Fibroblast of lung (primary cell): ENCODE measurements around the gene STON2. TPM values are rescaled to one million over a fixed set of nuclear protein-coding genes. Genes with fewer than 3 reads are reported as not detected.
"Not testable (repeated sequence)": the region's sequence is repeated elsewhere in the genome, so short reads cannot be mapped to it uniquely, and the experiment has no call there.

ENCODE experiments used
- DNase-seq, 2 donors: peaks; one replicate each; pipeline versions ENCODE4 v3.0.0 to v3.0.0-alpha.2; 2010; ENCODE audit warnings: low read depth in 2 of 2
- H2AFZ ChIP-seq: 2 replicates; pipeline ENCODE4 v1.5.1; 2012; ENCODE audit warnings: low read length, control low read depth, inconsistent platforms
- H3K27ac ChIP-seq: 2 replicates; pipeline ENCODE4 v1.5.1; 2011; ENCODE audit warnings: low read length, control low read depth; ENCODE audit not compliant: insufficient read depth
- H3K27me3 ChIP-seq: 2 replicates; pipeline ENCODE4 v1.5.1; 2011; ENCODE audit warnings: mild to moderate bottlenecking, low read length; ENCODE audit not compliant: control insufficient read depth, insufficient read depth
- H3K36me3 ChIP-seq: 2 replicates; pipeline ENCODE4 v1.5.1; 2011; ENCODE audit warnings: low read length; ENCODE audit not compliant: control insufficient read depth, insufficient read depth
- H3K4me1 ChIP-seq: 2 replicates; pipeline ENCODE4 v1.5.1; 2011; ENCODE audit warnings: low read length; ENCODE audit not compliant: control insufficient read depth, insufficient read depth; ENCODE audit errors: extremely low read depth
- H3K4me2 ChIP-seq: 2 replicates; pipeline ENCODE4 v1.5.1; 2011; ENCODE audit warnings: low read length, control low read depth; ENCODE audit not compliant: insufficient read depth; ENCODE audit errors: extremely low read depth
- H3K4me3 ChIP-seq, 4 experiments: fragments of 200-600 bp in 1 of 4; sonication (generic) in 1 of 4; replicated peaks in 1 of 4; 2 replicates each; pipeline ENCODE4 v1.5.1; 2011 to 2016; ENCODE audit warnings: low read length in 4 of 4, low read depth in 3 of 4, mild to moderate bottlenecking in 3 of 4, control low read depth in 2 of 4, inconsistent platforms in 1 of 4, mixed read lengths in 1 of 4; ENCODE audit not compliant: insufficient read depth in 1 of 4; ENCODE audit errors: control extremely low read depth in 1 of 4
- H3K79me2 ChIP-seq: 2 replicates; pipeline ENCODE4 v1.5.1; 2012; ENCODE audit warnings: mild to moderate bottlenecking, low read length, inconsistent platforms; ENCODE audit not compliant: control insufficient read depth, insufficient read depth
- H3K9ac ChIP-seq: 2 replicates; pipeline ENCODE4 v1.5.1; 2011; ENCODE audit warnings: mild to moderate bottlenecking, low read length, control low read depth; ENCODE audit not compliant: insufficient read depth
- H3K9me3 ChIP-seq: 2 replicates; pipeline ENCODE4 v1.5.1; 2012; ENCODE audit warnings: low read depth, low read length; ENCODE audit not compliant: control insufficient read depth, insufficient read depth
- H4K20me1 ChIP-seq: 2 replicates; pipeline ENCODE4 v1.5.1; 2011; ENCODE audit warnings: low read length; ENCODE audit not compliant: control insufficient read depth, insufficient read depth; ENCODE audit errors: extremely low read depth
- EZH2 ChIP-seq: IDR thresholded peaks from 2 replicates; pipeline ENCODE4 v1.5.1; 2012; ENCODE audit warnings: low read length, control low read depth, mild to moderate bottlenecking; ENCODE audit errors: missing control alignments
- polyA plus RNA-seq, 2 donors: library from polyadenylated mRNA; depleted of rRNA in 1 of 2; stranded (reverse) in 1 of 2; unstranded in 1 of 2; fragments of >200 nt; gene quantifications; 2 replicates each; pipeline ENCODE4 v1.2.1, GENCODE V29; 2011 to 2012; ENCODE audit warnings: missing spikeins in 1 of 2
- total RNA-seq: library from RNA; depleted of rRNA; stranded (reverse); fragments of >200 nt; gene quantifications from 2 replicates; pipeline ENCODE4 v1.2.1, GENCODE V29; 2014
- TF ChIP-seq, protein P1 (sequence below), 2 donors: IDR thresholded peaks in 1 of 2; conservative IDR thresholded peaks in 1 of 2; 1 replicate in 1 of 2; 2 replicates in 1 of 2; pipeline ENCODE4 v1.5.1; 2011 to 2012; ENCODE audit warnings: low read length in 2 of 2, control low read depth in 1 of 2, inconsistent platforms in 1 of 2, low read depth in 1 of 2, mild to moderate bottlenecking in 1 of 2

Gene STON2
- total and polyA plus RNA-seq, 2 donors (not counting 1 experiment from before 2014, with no cell fraction given), result 1.5 to 52.5 TPM

DNA sequence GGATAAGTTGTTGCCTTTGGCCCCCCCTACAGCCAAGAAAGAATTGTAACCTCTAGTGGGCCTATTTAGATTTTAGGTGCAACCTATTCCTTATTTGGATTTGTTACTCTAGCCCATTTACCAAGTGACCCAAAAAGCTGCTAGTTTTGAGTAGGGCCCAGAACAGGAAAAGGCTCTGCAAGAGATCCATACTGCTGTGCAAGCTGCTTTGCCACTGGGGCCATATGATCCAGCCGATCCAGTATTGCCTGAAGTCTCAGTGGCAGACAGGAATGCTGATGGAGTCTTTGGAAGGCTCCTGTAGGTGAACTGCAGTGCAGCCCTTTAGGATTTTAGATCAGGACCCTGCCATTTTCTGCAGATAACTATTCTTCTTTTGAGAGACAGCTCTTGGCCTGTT is 166.5 kb downstream of the STON2 start:
- no peak for DNase-seq
- Histone ChIP-seq H3K27me3 (no peaks in the 10 kb centered on the region), H3K79me2 (no peaks in the 10 kb centered on the region), H3K9me3 (no peaks in the 10 kb centered on the region), H3K36me3 (no peaks in the 10 kb centered on the region), H3K27ac (no peak overlapping the region), H3K4me3 (no peak overlapping the region), H3K4me1 (no peaks in the 10 kb centered on the region), H2AFZ (no peak overlapping the region), H3K9ac (no peak overlapping the region), H3K4me2 (no peak overlapping the region), H4K20me1 (no peaks in the 10 kb centered on the region)
- no peak for TF ChIP-seq EZH2
- TF ChIP-seq, protein P1, sequence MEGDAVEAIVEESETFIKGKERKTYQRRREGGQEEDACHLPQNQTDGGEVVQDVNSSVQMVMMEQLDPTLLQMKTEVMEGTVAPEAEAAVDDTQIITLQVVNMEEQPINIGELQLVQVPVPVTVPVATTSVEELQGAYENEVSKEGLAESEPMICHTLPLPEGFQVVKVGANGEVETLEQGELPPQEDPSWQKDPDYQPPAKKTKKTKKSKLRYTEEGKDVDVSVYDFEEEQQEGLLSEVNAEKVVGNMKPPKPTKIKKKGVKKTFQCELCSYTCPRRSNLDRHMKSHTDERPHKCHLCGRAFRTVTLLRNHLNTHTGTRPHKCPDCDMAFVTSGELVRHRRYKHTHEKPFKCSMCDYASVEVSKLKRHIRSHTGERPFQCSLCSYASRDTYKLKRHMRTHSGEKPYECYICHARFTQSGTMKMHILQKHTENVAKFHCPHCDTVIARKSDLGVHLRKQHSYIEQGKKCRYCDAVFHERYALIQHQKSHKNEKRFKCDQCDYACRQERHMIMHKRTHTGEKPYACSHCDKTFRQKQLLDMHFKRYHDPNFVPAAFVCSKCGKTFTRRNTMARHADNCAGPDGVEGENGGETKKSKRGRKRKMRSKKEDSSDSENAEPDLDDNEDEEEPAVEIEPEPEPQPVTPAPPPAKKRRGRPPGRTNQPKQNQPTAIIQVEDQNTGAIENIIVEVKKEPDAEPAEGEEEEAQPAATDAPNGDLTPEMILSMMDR (conservative IDR thresholded peaks at IDR 0.05 in 1 of 2, IDR thresholded peaks at IDR 0.05 in 1 of 2; ENCODE audit: low read depth in 1 of 2, low read length in 2 of 2), result no peak

DNA sequence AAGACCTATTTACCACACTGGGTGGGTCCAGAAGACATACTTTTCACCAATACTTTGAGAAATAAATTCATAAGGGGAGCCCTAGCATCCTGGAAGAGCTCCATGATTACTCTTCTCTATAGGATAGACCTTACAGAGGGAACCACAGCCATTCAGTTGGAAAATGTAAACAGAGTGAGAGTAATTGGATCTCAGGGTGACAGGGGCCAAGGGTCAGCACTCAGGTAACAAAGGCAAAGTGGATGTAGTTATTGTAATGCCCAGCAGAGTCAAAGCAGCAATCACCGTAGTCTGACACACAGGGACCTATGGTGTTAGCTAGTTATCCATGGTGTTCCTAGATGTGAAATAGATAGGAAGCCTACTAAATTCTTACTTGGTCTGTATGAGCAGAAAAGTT is 168.6 kb downstream of the STON2 start:
- no peak for TF ChIP-seq EZH2
- TF ChIP-seq, protein P1 (conservative IDR thresholded peaks at IDR 0.05 in 1 of 2, IDR thresholded peaks at IDR 0.05 in 1 of 2; ENCODE audit: low read depth in 1 of 2, low read length in 2 of 2), result no peak
- Histone ChIP-seq H3K4me3 (no peak overlapping the region), H2AFZ (no peak overlapping the region), H3K36me3 (no peaks in the 10 kb centered on the region), H4K20me1 (no peaks in the 10 kb centered on the region), H3K4me1 (no peaks in the 10 kb centered on the region), H3K4me2 (no peak overlapping the region), H3K79me2 (no peaks in the 10 kb centered on the region), H3K9ac (no peak overlapping the region), H3K9me3 (no peaks in the 10 kb centered on the region), H3K27me3 (no peaks in the 10 kb centered on the region), H3K27ac (no peak overlapping the region)
- DNase-seq, result no peak

GRCh38 chr14:81224222-81224621 is 175.9 kb downstream of the STON2 start:
- H3K79me2 ChIP-seq, result peaks cover 3% of the 10 kb centered on the region
- no peak overlapping the region for H3K4me3 ChIP-seq
- no peaks in the 10 kb centered on the region for H3K4me1 ChIP-seq
- no peaks in the 10 kb centered on the region for H3K27me3 ChIP-seq
- H4K20me1 ChIP-seq, result no peaks in the 10 kb centered on the region
- no peaks in the 10 kb centered on the region for H3K9me3 ChIP-seq
- H2AFZ ChIP-seq, result no peak overlapping the region
- no peak overlapping the region for H3K9ac ChIP-seq
- no peak overlapping the region for H3K4me2 ChIP-seq
- no peaks in the 10 kb centered on the region for H3K36me3 ChIP-seq
- DNase-seq, result no peak
- TF ChIP-seq, protein P1 (conservative IDR thresholded peaks at IDR 0.05 in 1 of 2, IDR thresholded peaks at IDR 0.05 in 1 of 2; ENCODE audit: low read depth in 1 of 2, low read length in 2 of 2), result no peak
- no peak for TF ChIP-seq EZH2
- no peak overlapping the region for H3K27ac ChIP-seq

DNA sequence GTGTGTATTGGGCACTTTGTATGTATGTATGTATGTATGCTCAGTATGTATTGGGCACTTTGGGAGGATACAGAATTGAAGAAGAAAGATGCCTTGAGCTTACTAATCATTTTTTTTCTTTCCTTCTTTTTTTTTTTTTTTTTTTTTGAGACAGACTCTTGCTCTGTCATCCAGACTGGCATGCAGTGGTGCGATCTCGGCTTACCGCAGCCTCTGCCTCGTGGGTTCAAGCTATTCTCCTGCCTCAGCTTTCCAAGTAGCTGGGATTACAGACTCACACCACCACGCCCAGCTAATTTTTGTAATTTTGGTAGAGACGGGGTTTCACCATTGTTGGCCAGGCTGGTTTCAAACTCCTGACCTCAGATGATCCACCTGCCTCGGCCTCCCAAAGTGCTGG is 176.3 kb downstream of the STON2 start:
- not testable (repeated sequence) for H3K9me3 ChIP-seq, H3K4me2 ChIP-seq, H2AFZ ChIP-seq, H4K20me1 ChIP-seq, H3K9ac ChIP-seq, H3K79me2 ChIP-seq, H3K4me3 ChIP-seq, H3K4me1 ChIP-seq, H3K36me3 ChIP-seq, DNase-seq, H3K27me3 ChIP-seq, H3K27ac ChIP-seq
